Body of pancreas (tissue), 4 donors: ENCODE measurements around the gene AKT1.

Experiments used
- CTCF ChIP-seq, 7 experiments: fragments of 450-650 bp in 4 of 7; fragments of 200-600 bp in 3 of 7; sonication (generic) in 3 of 7; IDR thresholded peaks; one replicate each; pipeline ENCODE4 v1.5.1; 2016 to 2019; ENCODE audit warnings: antibody characterized with exemption in 7 of 7
- POLR2A ChIP-seq, 3 donors: fragments of 450-650 bp; IDR thresholded peaks; one replicate each; pipeline ENCODE4 v1.6.1; 2016; ENCODE audit warnings: antibody characterized with exemption in 3 of 3, mild to moderate bottlenecking in 2 of 3

GRCh38 chr14:104773505-104774452, 21.8 kb downstream of the AKT1 start:
- peak in 4 of 7 experiments; percentile 13 to 40 (median 25) for TF ChIP-seq CTCF (IDR thresholded peaks at IDR 0.05)
- no peak for TF ChIP-seq POLR2A (IDR thresholded peaks at IDR 0.05)
